ENCODE results near the gene HAUS8.
"Not testable (repeated sequence)": the region's sequence is repeated elsewhere in the genome, so short reads cannot be mapped to it uniquely, and the experiment has no call there.

The HAUS8 gene

DNA sequence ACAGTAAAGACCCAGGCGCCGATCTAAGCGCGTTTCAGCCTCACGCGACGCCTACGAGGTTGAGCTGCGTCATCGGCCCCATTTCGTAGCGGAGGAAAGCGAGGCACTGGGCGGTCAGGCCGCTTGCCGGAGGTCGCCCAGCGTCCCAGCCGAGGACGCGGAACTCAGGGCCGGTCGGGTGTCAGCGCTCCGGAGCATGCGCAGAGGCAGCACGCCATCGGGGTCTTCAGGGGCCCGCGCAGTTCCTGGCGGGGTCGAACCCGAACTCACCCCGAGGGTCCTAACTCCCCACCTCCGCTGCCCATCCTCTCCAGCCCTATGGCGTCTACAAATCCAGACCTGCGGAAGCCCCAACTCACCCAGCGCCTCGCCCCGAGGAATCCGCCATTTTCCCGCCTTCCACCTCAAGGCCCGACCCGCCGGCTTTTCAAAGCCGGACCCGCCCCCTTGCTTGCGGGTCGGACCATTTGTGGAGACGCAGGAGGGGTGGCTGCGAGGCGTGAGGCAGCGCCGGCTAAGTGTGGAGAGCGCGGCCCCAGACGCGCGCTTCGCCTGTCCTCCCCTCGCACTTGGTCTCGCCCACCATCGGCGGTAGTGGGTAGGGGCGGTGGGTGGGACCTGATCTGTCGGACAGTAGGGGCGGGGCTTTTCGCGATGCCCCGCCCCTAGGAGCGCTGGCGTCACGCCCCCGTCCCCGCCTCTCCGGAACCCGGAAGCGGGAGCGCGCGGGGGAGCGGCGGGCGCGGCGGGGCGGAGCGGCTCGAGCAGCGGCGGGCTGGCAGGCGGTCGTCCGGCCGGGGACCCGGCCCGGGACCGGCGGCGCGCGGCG lies at the start of gene HAUS8, which contains the start of gene MYO9B:
TSS of gene HAUS8 (minus strand) at position 418 of the 829 bp plus-strand sequence. CDS start at position 388, 30 bp downstream.
TSS of gene MYO9B (plus strand) at position 743 of the 829 bp plus-strand sequence. CDS start 25,941 bp downstream, outside the sequence.
- peak; percentile 99 for DNase-seq (ENCODE audit: low read depth in 2 of 3, low spot score in 1 of 3)

DNA sequence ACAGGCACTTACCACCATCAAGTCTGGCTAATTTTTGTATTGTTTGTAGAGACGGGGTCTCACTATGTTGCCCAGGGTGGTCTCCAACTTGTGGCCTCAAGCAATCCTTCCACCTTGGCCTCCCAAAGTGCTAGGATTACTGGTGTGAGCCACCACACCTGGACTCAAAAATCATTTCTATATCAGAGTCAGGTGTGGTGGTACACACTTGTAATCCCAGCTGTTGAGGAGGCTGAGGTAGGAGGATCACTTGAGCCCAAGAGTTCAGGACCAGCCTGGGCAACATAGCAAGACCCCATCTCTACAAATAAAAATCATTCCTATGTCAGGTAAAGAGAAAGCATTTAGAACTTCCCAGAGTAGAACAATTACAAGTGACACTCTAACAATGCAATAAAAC lies 48.8 kb upstream of the HAUS8 start:
- DNase-seq (ENCODE audit: low read depth in 2 of 3, low spot score in 1 of 3), result no peak

DNA sequence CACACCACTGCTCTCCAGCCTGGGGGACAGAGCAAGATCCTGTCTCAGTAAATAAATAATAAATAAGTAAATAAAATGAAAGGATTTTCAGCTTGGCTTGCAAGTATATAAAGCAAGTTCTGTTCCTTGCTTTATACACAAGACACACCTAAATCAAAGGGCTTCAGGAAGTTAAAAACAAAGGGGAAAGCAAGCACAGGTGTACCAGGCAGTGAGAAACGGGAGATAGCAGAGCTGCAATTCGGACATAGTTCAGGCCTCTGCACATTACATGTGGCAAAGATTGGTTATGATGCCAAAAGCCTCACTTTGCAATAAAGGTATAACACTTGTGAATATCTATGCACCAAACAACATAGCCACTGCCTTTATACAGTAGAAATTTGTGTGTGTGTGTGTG lies 47.8 kb upstream of the HAUS8 start:
- no peak for DNase-seq (ENCODE audit: low read depth in 2 of 3, low spot score in 1 of 3)

DNA sequence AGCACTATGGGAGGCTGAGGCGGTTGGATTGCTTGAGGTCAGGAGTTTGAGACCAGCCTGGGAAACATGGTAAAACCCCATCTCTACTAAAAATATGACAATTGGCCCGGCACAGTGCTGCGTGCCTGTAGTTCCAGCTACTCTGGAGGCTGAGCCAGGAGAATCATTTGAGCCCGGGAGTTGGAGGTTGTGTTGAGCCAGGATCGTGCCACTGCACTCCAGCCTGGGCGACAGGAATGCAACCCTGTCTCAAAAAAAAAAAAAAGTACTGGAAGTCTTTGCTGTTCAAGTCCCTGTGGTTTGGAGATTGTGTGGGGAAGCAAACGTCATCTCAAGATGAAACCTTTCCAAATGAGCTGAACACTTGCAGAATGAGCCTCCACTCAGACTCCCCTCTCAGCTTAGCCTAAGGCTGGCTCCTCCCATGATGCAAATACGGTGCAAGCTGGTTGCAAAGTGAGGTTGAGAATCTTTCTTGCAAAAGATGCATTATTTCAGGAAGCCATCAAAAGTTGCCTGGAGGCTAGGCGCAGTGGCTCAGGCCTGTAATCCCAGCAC lies 46.6 kb upstream of the HAUS8 start:
- no peak for DNase-seq (ENCODE audit: low read depth in 2 of 3, low spot score in 1 of 3)

DNA sequence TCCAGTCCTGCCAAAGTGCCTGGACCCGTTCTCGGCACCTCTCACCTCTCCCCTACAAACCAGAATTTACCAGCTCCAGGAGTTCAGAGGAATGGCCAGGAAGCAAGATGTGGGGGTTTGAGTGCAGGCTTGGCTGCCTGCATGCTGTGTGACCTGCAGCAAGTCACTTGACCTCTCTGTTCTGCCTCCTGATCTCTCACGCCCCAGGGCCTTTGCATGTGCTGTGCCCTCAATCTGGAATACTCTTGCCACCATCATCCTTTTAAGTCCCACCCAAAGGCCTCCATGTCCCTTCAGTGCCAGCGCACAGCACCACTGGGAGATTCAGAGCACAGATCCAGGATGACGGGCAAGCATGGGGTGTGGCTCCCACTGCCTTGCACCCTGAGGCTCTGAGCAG lies 43.7 kb upstream of the HAUS8 start:
- no peak for DNase-seq (ENCODE audit: low read depth in 2 of 3, low spot score in 1 of 3)

DNA sequence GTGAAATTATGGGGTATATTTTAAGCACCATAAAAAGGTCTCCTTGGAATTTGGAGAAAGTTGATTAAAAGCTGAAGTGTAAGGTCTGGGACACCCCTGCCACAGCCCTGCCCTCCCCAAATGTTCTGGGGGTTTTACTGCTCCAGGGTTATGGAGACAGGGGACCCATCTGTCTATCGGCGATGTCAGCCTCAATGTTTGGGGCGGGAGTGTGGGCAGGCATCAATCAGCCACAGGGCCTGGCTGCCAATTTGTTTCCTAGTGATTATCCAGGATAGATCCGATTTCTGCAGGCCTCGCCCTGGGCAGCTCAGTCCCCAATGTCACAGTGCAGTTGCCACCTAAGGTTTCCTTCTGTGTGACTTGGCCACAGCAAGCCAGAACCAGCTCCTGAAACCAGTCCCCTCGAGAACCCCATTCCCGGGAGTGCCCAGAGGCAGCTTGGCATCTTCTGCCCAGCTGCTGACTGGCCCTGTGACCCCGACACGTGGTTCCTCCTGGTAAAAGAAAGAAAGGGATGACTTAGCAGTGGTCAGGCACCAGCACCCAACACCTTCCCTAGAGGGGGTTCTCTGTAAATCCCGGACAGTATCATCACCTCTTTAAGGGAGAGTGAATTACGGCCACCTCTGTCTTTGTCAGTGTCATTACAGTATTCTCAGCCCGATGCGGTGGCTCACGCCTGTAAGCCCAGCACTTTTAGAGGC lies 41.9 kb upstream of the HAUS8 start:
- no peak for DNase-seq (ENCODE audit: low read depth in 2 of 3, low spot score in 1 of 3)

DNA sequence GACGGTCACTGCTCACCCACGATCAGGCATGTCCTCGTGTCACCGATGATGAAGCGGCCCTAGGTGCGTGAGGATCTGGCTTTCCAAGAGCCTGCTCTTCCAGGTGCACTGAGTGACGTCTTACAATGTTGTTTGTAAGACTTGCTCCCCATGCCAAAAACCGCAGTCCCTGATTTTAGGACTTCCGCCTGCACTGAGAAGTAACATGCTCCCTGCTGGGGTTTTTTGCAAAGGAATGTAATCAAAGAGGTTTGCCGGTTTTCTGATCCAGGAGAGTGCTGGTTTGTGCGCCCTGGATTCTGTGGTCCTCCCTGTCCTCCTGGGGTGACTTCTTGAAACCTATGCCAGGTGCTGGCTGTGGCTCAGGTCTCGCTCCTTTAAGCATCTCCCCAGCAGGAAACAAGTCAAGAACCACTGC lies 39.2 kb upstream of the HAUS8 start:
- no peak for DNase-seq (ENCODE audit: low read depth in 2 of 3, low spot score in 1 of 3)

- no peak for DNase-seq (ENCODE audit: low read depth in 2 of 3, low spot score in 1 of 3)
Observed at GRCh38 chr19:17113127-17113785, 38.0 kb upstream of the HAUS8 start.

DNA sequence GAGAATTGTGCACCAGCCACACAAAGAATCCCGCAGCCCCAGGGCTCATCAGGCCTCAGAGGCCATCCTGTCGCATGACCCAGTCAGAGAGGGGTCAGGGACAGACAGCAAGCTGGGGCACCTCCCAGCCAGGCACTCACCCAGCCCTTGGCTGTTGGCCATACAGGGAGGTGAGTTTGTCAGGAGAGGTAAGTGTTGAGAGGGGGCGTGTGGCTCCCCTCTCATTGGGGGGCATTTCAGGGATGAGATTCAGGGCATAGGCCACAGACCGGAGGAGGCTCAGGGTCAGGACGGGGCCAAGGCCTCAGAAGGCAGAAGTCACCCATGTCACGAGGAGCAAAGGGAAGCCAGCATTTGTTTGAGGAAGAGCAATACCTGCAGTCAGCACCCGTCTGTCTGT lies 37.4 kb upstream of the HAUS8 start:
- DNase-seq (ENCODE audit: low read depth in 2 of 3, low spot score in 1 of 3), result no peak

GRCh38 chr19:17112271-17112670 lies 37.0 kb upstream of the HAUS8 start:
- DNase-seq (ENCODE audit: low read depth in 2 of 3, low spot score in 1 of 3), result no peak

DNA sequence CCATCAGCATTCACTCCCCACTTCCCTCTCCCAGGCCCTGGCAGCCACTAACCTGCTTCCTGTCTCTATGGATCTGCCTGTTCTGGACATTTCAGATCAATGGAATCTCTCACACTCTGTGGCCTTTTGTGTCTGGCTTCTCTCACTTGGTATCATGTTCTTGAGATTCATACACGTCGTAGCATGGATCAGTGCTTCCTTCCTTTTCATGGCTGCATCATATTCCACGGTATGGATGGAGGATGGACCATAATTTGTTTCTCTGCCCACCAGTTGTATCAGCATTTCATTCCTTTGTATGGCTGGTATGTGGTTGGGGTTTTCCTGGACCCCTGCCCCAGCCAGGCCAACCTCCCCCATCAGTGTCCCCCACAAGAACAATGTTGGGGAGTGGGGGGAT lies 36.5 kb upstream of the HAUS8 start:
- no peak for DNase-seq (ENCODE audit: low read depth in 2 of 3, low spot score in 1 of 3)

DNA sequence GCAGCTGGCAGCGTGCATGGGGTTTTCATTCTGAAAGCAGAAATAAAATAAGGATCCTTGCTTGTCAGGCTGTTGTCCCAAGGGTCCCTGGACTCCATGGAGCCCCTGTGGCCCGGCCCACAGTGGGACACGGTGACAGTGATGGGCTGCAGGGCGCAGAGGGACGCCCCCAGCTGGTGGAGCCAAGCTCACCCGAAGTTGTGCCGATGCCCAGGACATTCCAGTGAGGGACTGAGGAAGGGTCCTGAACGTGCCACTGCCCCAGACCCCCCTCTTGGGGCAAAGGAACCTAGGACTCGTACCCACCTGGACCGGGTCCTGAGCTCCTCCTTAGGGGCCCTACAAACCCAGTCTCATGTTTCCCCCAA lies 35.3 kb upstream of the HAUS8 start:
- DNase-seq (ENCODE audit: low read depth in 2 of 3, low spot score in 1 of 3), result no peak

DNA sequence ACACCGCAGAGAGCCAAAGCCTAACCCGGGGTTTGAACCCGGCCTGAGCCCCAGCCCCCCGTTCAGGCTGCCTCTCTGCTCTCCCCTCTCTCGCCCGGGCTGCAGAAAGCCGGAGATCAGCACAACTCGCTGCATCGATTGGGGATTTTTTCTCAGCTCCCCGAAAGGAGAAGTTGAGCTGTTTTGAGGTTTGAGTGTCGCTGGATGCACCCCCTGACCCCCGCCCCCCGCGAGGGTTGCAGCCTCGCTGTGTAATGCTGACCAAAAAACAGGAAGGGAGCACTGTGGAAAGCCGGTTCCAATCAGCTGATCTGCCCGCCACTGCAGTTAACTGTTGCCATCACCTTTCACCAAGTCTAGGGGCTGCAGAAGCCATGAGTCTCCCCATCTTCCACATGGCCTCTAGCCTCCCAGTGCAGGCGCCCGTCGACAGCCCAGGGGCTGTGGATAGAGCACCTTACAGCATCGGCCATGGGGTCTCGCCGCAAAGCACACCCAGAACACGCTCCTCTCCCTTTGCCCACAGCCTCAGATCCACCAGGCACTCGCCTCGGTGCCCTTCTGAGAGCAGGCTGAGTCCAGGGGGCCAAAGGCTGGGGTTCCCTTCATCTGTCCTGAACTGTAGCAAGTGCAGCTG lies 34.8 kb upstream of the HAUS8 start:
- DNase-seq (ENCODE audit: low read depth in 2 of 3, low spot score in 1 of 3), result no peak

GRCh38 chr19:17109300-17109699 lies 34.0 kb upstream of the HAUS8 start:
- no peak for DNase-seq (ENCODE audit: low read depth in 2 of 3, low spot score in 1 of 3)

GRCh38 chr19:17108453-17108784 lies 33.2 kb upstream of the HAUS8 start:
- no peak for DNase-seq (ENCODE audit: low read depth in 2 of 3, low spot score in 1 of 3)

- DNase-seq (ENCODE audit: low read depth in 2 of 3, low spot score in 1 of 3), result no peak
Observed at GRCh38 chr19:17107546-17108452, 32.5 kb upstream of the HAUS8 start.

DNA sequence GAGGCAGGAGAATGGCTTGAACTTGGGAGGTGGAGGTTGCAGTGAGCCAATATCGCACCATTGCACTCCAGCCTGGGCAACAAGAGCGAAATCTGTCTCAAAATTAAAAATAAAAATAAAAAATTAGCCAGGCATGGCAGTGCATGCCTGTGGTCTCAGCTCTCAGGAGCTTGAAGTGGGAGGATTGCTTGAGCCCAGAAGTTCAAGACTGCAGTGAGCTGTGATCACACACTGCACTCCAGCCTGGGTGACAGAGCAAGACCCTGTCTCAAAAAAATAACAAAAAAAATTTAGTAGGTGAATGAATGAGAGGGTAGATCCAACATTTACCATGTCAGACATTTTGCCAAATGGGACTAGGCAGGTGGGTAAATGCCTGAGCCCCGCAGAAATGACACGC lies 31.7 kb upstream of the HAUS8 start:
- not testable (repeated sequence) for DNase-seq (ENCODE audit: low read depth in 2 of 3, low spot score in 1 of 3)

DNA sequence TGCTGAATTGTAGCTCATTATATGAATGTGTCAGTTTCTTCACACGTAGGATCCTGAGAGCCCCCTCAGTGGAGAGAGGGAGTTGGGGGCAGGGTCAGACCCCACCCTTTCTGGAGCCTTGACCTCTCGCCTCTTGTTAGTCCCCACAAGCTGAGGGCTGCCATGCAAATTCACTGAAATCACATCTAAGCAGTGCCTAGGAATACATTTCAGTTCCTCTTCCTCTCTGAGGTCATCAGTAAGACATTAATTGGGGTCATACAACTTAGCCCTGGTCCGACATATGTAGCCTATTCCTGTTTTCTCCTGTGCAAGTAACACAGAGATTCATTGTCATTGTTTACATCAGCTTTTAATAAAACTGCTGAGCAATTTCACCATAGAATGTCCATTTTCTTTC lies 30.3 kb upstream of the HAUS8 start:
- DNase-seq (ENCODE audit: low read depth in 2 of 3, low spot score in 1 of 3), result no peak

DNA sequence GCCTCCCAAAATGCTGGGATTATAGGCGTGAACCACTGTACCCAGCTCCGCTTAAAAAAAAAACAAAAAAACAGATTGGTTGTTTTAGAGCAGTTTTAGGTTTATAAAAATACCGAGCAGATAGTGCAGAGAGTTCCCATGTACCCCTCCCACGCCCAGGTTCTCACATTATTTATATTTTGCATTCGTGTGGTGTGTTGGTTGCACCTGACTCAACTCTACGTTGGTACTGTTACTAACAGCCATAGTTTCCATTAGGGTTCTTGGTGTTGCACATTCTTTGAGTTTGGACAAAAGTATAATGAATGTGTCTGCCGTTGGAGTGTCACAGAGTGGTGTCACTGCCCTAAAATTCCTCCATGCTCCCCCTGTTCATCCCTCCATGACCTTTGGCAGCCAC lies 29.4 kb upstream of the HAUS8 start:
- DNase-seq (ENCODE audit: low read depth in 2 of 3, low spot score in 1 of 3), result no peak

DNA sequence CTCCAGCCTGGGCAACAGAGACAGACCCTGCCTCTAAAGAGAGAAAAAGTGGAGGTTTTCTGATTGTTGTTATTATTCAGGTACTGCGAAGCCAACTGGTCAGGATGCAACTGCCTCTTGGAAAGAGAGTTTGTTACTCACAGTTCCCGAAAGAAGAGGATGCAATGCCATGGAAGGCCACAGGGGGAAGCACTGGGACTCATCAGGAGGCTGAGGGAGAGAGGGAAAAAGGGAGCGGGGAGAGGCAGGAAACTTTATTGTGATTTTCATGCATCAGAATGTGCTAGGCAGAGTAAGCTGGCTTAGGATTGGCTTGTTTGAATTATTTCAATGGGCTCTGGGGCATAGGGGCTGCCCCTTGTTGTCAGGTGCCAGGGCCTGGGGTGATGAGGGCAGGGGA lies 27.9 kb upstream of the HAUS8 start:
- DNase-seq (ENCODE audit: low read depth in 2 of 3, low spot score in 1 of 3), result no peak
